K562 (cell line): ENCODE results near the gene SLC25A45. TPM values are rescaled to one million over a fixed set of nuclear protein-coding genes. Genes with fewer than 3 reads are reported as not detected.

Experiments
- ARID1B ChIP-seq: fragments of 450-650 bp; IDR thresholded peaks from 2 replicates; pipeline ENCODE4 v1.6.1; 2016; ENCODE audit warnings: antibody characterized with exemption, mild to moderate bottlenecking, inconsistent platforms
- FOXP1 ChIP-seq: sonication (generic); formaldehyde crosslinking; IDR thresholded peaks from 2 replicates; pipeline ENCODE4 v1.8.0; 2022; ENCODE audit warnings: mild to moderate bottlenecking, missing genetic modification reagents
- GABPB1 ChIP-seq: sonication (generic); formaldehyde crosslinking; IDR thresholded peaks from 2 replicates; pipeline ENCODE4 v1.8.0; 2022; ENCODE audit warnings: mild to moderate bottlenecking, missing genetic modification reagents
- JUND ChIP-seq, 2 experiments: IDR thresholded peaks; 2 replicates in 1 of 2; 3 replicates in 1 of 2; pipeline ENCODE4 v1.6.1; 2011; ENCODE audit warnings: borderline replicate concordance in 2 of 2, low read depth in 2 of 2, low read length in 2 of 2, improper control_type of control experiment in 1 of 2, missing biosample characterization in 1 of 2, missing genetic modification characterization in 1 of 2, missing genetic modification reagents in 1 of 2
- POLR2AphosphoS2 ChIP-seq: IDR thresholded peaks from 2 replicates; pipeline ENCODE4 v1.6.1; 2012; ENCODE audit warnings: low read length, improper control_type of control experiment
- SIN3A ChIP-seq, 2 experiments: fragments of 150-350 bp in 1 of 2; IDR thresholded peaks; 2 replicates each; pipeline ENCODE4 v1.6.1; 2011 to 2016; ENCODE audit warnings: borderline replicate concordance in 2 of 2, low read depth in 2 of 2, low read length in 2 of 2, mild to moderate bottlenecking in 2 of 2, moderate library complexity in 2 of 2; ENCODE audit not compliant: control insufficient read depth in 1 of 2
- SNRNP70 ChIP-seq: fragments of 200-400 bp; formaldehyde crosslinking; optimal IDR thresholded peaks from 2 replicates; pipeline ENCODE3; 2017; ENCODE audit warnings: low read depth, low read length
- SREBF2 ChIP-seq: sonication (generic); formaldehyde crosslinking; IDR thresholded peaks from 2 replicates; pipeline ENCODE4 v1.4.0; 2020; ENCODE audit warnings: mild to moderate bottlenecking, missing genetic modification reagents
- THAP12 ChIP-seq: fragments of 250-450 bp; sonication (Bioruptor Pico); IDR thresholded peaks from 2 replicates; pipeline ENCODE4 v1.9.0; 2021; ENCODE audit warnings: mild to moderate bottlenecking, inconsistent platforms
- ZNF280B ChIP-seq: fragments of 250-450 bp; sonication (Bioruptor Pico); IDR thresholded peaks from 2 replicates; pipeline ENCODE4 v1.5.1; 2021; ENCODE audit warnings: mild to moderate bottlenecking
- polyA plus RNA-seq, 8 experiments: library from polyadenylated mRNA; depleted of rRNA in 4 of 8; stranded (reverse) in 5 of 8; unstranded in 3 of 8; fragments of >200 nt; fragmentation: Nextera tagmentation in 2 of 8; fragmentation: Illumina TruSeq in 1 of 8; extraction: Ambion mirVana in 2 of 8; extraction: Trizol in 1 of 8; gene quantifications; 2 replicates each; pipeline versions ENCODE4 v1.2.1 to v1.2.3, GENCODE V29; 2011 to 2014; ENCODE audit warnings: inconsistent platforms in 1 of 8, missing spikeins in 1 of 8
- total RNA-seq, 7 experiments: library from RNA; depleted of rRNA in 6 of 7; stranded (reverse); fragments of >200 nt in 6 of 7; fragmentation: Illumina TruSeq in 2 of 7; extraction: Trizol in 2 of 7; gene quantifications; 2 replicates each; pipeline versions ENCODE4 v1.2.1 to v1.2.3, GENCODE V29; 2011 to 2021; ENCODE audit warnings: low replicate concordance in 1 of 7
- TF ChIP-seq, protein P1 (sequence below): fragments of 450-650 bp; formaldehyde crosslinking; IDR thresholded peaks from 2 replicates; pipeline ENCODE4 v1.4.0; 2020; ENCODE audit warnings: mild to moderate bottlenecking, moderate library complexity
- TF ChIP-seq, protein P2 (sequence below): sonication (generic); formaldehyde crosslinking; IDR thresholded peaks from 2 replicates; pipeline ENCODE4 v1.8.1; 2023; ENCODE audit warnings: mild to moderate bottlenecking, missing genetic modification reagents

SLC25A45 gene
- total and polyA plus RNA-seq, 9 of the 15 experiments (the other 6 are each of a cell fraction or from before 2014, with no cell fraction given) = 0.15 to 2.3 (median 0.68) TPM

DNA sequence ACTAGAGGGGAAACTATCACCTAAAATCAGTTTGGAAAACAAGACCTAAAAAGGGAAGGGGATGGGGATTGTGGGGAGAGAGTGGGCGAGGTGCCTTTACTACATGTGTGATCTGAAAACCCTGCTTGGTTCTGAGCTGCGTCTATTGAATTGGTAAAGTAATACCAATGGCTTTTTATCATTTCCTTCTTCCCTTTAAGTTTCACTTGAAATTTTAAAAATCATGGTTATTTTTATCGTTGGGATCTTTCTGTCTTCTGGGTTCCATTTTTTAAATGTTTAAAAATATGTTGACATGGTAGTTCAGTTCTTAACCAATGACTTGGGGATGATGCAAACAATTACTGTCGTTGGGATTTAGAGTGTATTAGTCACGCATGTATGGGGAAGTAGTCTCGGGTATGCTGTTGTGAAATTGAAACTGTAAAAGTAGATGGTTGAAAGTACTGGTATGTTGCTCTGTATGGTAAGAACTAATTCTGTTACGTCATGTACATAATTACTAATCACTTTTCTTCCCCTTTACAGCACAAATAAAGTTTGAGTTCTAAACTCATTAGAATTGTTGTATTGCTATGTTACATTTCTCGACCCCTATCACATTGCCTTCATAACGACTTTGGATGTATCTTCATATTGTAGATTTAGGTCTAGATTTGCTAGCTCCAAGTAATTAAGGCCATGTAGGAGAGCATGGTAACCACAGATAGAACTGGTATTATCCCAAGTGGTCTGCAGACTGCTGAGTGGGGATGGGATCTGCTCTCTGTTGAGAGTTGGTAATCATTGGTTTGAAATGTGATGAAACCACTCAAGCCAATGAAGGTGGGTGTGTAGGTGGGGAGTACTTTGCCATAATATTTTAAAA, 43.8 kb upstream of the SLC25A45 start (continued):
- TF ChIP-seq SIN3A (IDR thresholded peaks at IDR 0.05; ENCODE audit: borderline replicate concordance in 2 of 2, control insufficient read depth in 1 of 2, low read depth in 2 of 2, low read length in 2 of 2) = peak in 1 of 2 experiments; percentile 80; a peak in 1 of 4 replicates
- TF ChIP-seq, protein P1, sequence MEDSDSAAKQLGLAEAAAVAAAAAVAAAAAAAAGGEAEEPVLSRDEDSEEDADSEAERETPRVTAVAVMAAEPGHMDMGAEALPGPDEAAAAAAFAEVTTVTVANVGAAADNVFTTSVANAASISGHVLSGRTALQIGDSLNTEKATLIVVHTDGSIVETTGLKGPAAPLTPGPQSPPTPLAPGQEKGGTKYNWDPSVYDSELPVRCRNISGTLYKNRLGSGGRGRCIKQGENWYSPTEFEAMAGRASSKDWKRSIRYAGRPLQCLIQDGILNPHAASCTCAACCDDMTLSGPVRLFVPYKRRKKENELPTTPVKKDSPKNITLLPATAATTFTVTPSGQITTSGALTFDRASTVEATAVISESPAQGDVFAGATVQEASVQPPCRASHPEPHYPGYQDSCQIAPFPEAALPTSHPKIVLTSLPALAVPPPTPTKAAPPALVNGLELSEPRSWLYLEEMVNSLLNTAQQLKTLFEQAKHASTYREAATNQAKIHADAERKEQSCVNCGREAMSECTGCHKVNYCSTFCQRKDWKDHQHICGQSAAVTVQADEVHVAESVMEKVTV (CRISPR knock-in tag) = no peak
- TF ChIP-seq, protein P2, sequence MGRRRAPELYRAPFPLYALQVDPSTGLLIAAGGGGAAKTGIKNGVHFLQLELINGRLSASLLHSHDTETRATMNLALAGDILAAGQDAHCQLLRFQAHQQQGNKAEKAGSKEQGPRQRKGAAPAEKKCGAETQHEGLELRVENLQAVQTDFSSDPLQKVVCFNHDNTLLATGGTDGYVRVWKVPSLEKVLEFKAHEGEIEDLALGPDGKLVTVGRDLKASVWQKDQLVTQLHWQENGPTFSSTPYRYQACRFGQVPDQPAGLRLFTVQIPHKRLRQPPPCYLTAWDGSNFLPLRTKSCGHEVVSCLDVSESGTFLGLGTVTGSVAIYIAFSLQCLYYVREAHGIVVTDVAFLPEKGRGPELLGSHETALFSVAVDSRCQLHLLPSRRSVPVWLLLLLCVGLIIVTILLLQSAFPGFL (CRISPR knock-in tag) = 0 out of 2 replicates have a peak, but pooled peaks have one; percentile 29
- no peak for TF ChIP-seq SREBF2
- no peak for TF ChIP-seq SNRNP70
- TF ChIP-seq GABPB1 = no peak; the same call in 1 of the 2 replicates
- TF ChIP-seq FOXP1 = no peak
- 0 out of 2 replicates have a peak, but pooled peaks have one; percentile 5 for TF ChIP-seq THAP12 (CRISPR knock-in tag)
- TF ChIP-seq ARID1B = 0 out of 2 replicates have a peak, but pooled peaks have one; percentile 33
- TF ChIP-seq POLR2AphosphoS2 = peak; percentile 34
- TF ChIP-seq JUND (IDR thresholded peaks at IDR 0.05; ENCODE audit: borderline replicate concordance, low read depth, low read length) = peak; percentile 55
- TF ChIP-seq JUND (tag; IDR thresholded peaks at IDR 0.05; ENCODE audit: borderline replicate concordance, low read depth, low read length) = no peak
- TF ChIP-seq ZNF280B (CRISPR knock-in tag) = no peak
